HS-5 (cell line): Measurements from ENCODE around the gene ATP7B.

Source experiments
- DNase-seq: peaks from one replicate; pipeline ENCODE4 v3.0.0-alpha.2; 2012; ENCODE audit warnings: low read depth

ATP7B gene

DNA sequence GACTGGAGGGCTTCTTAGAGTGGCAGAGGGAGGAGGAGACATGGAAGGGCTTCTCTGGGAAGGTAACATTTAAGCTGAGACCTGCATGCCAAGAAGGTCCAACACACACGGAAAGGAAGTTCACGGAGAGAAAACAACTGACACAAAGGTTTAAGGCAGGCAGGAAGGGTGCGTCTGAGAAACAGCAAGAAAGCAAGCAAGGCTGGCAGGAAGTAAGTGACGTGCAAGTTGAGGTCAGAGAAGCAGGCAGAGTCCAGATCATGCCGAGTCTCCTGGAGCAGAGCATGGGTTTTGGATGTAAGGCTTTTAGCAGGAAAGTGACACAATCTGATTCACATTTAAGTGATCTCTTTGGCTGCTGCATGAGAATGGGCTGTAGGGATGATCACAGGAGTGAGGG lies 60.5 kb downstream of the ATP7B start:
- no peak for DNase-seq

DNA sequence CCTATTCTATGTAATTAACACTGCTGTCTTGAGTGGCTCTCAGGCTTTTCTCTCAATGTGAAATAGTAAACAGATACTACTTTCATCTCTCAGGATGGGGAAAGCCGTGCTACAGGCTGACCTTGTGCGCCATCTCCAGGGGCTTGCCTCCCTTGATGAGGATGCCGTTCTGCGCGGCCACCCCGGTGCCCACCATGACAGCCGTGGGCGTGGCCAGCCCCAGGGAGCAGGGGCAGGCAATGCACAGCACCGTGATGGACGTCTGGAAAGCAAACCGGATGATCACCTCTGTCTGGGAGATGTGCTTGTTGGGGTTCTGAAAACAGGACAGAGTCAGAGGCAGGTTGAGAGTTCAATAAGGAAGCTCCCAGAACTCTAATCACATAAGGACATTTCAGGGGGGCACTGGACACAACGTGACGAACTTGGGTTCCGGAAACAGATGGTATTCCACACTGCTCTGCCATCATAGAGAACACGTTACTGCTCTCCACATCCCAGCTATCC lies 65.0 kb downstream of the ATP7B start:
- DNase-seq: no peak

DNA sequence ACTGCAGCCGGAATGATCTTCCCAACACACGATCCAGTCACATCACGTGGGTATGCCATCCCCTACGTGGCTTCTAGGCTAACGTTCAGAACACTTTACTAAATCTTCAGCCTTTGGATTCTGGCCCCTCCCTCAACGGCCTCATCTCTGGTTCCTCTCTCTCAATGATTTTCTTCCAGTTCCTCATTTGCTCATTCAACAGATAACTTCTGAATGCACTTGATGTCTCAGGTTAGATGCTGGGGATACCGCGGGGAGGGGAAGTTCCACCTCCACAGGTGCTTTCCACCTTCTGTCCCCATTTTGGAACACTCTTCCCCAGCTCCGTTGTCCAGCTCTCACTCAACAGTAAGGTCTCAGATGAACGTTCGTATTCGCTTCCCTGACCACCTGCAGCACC lies 66.1 kb downstream of the ATP7B start:
- no peak for DNase-seq

DNA sequence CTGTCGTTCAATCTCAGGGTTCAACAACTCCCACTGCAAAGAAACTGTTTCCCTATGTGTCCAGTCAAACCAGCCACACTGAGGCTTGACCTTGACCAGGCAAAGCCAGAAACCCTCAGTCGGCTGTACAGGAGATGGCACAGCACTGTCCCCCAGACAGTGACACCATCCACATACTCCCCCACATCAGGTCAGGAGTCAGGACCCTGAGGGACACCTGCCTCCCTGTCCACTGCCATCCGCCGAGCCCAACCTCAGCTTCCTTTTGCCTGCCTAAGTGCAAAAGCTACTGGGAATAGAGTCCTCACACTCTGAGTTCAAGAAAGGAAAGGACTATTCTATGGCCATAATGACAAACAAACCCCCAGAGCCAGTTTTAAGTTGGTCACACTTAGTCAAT lies 66.8 kb downstream of the ATP7B start:
- no peak for DNase-seq

DNA sequence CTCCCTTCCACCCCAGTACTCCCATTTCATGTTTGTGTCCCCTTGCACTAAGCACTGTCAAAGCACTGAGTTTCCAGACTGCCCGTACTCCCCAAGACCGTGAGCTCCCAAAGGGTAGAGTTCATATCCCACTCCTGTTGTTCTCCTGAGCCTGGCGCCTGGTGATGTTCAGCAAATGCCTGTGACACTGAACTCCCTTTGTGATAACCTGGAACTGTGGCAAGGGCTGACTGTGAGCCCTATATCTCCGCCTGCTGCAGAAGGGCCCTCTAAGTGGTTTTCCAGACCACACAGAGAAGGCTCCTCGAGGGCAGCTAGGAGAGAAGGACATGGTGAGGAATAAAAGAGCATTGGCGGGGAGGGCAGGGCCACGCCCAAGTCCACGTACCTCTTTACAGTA lies 67.5 kb downstream of the ATP7B start:
- no peak for DNase-seq

DNA sequence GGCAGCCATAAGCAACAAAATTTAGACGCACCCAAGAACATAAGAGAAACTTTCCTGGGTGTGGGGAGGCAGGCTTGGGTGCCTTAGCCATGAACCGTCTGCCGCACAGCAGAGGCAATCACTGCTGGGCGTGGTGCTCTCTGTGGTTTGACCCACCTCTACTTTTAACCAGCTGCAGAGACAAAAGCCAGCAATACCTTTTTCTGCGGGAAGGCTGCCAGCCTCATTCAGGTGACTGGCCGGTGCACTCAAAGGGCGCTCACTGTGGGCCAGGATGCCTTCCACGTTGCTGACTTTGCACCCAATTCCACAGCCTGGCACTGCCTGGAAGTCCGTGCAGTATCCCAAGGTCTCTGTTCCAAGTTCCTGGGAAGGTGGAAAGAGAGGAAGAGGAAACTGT lies 69.1 kb downstream of the ATP7B start:
- DNase-seq: no peak

DNA sequence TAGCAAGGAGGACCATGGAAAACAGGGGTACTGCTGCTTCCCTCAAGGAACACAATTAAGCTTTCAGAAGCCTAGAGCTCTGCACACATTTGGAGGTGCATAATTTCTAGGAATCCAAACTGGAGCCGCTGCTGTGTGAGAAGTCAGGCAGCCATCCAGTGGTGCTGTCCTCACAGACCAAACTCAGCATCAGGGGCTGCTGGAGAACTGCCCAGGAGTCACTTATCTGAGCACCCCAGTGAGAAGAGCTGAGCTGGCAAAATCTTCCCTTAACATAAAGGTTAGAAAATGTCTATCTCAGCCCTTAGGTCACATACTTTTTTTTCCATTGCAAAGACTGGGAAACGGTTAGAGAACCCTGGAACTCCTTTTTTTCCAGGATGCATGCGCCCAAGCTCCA lies 72.8 kb downstream of the ATP7B start:
- no peak for DNase-seq

DNA sequence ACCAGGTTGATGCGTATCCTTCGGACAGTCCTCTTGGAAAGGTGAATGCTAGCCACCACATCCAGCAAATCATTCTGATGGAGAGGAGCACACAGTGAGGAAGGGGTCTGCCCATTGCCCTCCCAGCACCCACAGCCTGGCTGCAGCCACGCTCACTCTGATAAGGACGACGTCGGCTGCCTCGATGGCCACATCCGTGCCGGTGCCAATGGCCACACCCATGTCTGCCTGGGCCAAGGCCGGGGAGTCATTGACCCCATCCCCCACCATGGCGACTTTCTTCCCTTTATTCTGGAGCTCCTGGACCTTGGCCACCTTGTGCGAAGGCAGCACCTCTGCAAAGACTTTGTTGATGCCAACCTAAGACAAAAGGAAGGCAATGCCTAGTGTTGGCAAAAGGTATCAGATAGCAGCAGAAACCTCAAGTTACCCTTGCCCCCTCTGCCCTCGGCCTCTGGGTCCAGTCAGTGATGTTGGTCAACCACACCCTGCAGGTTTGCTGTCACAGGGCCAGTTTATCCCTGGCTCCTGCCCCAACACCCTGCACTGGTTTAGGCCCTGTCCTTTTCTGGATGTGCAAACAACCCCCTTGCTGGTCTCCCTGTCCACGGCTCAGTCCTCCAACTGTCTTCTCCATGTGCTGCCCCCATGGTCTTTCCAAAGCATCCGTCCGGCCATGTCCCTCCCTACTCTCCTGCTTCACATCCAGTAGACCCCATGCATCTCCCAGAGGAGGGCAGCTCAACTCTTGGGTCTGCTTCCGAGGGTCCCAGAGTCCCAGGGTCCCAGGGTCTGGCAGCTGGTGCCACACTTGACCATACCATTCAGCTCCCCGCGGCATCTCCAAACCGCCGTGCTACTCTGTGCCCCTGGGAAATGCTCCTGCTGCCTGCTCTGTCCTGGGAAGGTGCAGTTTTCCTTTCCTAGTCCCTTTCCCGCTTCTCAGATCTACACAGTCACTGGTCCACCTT lies 73.6 kb downstream of the ATP7B start:
- no peak for DNase-seq

DNA sequence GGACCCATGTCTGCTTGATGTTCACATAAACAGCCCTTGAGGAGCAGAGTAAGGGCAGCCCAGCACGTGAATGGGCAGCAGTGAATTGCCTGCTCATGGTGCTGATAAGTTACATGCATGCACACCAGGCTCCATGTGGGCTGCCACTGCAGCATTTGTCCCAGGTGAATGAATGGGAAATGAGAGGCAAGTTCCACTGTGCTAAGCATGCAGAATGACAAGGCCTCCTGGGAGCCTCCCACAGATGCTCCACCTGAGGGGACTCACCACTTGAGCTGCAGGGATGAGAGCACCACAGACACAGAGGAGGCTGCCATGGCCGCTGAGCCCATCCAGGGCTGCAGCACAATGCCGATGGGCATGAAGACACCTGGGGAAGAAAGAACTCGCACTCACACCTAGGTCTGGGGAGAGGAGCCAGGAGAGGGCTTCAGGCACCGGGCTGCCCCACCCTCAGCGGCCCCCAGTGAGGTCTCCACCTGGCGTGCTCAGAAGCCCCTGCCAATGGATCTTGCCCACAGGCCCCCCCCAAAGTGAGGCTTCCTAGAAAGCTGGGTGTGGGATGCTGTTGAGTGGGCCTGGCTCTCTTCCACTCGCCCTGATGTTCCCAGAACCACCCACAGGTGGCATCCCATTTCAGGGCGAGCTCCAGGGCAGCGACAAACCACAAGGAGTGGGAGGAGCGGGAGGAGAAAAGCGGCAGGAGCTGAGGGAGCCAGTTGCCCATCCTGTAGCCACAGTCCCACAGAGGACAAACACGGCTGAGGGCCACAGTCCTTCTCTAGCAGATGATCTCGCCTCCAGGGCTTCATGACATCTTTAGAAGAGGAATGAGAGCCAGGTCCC lies 75.7 kb downstream of the ATP7B start:
- no peak for DNase-seq

DNA sequence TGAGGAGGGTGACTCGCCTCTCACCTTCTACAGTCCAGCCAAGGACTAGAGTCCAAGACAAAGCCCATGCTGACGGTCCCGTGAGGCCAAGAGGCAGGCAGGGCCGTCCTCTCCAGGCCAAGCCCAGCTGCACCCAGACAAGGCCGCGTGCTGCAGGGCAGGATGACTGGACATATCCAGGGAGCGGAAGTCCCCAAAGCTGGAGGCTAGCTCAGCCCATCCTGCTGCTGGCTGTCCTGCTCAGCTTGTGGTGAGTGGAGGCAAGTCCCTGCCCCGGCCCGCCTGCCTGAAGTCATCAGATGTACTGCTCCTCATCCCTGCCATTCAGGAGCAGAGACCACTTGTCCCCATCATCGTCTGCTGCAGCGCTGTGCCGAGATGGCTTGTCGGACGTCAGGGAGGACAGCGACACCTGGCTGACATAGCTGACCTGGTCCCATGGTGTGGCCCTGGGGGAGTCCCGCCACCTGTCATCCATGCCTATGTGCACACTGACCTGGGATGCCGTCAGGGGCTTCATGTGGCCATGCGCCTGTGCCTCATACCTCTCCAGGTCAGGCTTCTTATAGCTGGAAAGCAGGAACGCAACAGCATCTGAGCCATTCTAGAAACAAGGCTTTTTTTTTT lies 76.7 kb downstream of the ATP7B start:
- DNase-seq: no peak

DNA sequence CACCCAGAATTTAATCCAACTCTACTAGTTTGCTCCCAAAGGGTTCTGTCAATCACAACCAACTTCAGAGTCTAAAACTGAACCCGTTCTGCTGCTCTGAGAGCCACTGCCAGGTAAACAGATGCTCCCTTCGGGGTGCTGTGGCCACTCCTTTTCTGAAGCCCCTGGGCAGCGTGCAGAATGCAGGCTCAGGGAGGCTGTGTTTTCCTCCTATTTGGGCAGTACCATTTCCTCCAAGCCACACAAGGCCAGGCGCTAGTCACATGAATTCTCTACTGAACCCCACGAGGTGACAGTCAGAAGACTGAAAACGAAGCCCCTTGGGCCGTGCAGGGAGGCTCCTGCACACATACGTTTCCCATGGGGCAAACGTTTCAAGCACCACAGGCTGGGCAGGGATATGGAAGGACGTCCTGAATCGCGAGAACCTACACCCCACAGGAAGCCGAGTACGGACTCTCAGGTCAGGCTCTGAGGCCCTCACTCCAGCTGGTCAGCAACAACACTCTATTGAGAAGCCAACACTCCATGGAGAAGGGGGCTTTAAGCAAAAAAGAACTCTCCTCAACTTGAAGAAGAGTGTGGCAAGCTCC lies 77.7 kb downstream of the ATP7B start:
- no peak for DNase-seq

DNA sequence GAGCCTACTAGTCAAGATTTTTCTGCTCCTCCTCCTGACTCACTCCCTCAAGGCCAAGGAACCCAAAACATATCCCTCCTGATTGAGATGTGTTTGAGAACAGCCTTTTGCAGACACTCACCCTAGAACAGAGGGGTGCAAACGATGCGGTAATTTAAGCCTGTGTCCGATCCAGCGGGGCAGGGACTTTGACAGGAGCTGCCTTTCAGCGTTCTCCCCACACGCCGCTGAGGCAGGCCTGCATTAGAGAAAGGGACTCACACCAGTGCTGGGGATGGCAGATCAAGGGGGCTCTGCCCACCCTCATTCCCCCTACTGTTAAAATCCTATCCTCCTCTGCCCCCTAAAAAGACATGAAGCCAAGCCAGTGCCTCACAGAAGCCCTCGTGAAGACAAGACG lies 79.0 kb downstream of the ATP7B start:
- DNase-seq: no peak

DNA sequence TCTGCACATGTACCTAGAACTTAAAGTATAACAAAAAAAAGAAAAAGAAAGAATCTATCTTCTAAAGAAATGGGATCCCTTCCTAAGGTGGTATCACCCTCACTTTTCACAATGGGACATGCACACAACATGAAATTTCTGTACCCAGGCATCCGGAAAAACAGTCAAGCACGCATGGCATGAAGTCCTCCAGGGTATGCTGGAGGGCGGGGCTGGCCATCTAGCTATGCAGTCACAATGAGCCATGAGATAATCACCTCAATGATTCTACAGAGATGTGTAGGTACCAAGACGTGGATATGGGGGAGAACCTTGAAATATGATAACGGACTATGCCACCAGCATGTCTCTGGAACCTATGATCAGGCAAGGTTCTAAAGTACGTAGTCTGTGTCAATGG lies 79.6 kb downstream of the ATP7B start:
- no peak for DNase-seq

DNA sequence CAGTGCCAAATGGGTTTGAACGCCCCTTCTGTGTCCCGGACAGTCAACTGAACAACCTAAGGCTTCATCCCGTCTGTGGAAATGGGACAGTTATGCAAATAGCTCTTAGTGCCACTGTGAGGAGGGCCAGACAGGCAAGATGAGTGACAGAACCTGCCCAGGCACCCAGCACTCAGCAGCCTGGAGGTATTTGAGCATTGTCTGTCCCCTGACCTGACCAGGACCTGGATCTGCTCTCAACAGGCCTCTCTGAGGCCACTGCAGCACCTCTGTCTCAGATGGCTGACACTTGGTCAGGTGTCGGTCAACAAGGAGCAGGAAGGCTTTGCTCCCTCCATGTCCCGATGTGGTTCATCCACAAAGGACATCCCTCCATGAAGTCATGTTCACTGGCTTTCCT lies 81.6 kb downstream of the ATP7B start:
- DNase-seq: no peak

DNA sequence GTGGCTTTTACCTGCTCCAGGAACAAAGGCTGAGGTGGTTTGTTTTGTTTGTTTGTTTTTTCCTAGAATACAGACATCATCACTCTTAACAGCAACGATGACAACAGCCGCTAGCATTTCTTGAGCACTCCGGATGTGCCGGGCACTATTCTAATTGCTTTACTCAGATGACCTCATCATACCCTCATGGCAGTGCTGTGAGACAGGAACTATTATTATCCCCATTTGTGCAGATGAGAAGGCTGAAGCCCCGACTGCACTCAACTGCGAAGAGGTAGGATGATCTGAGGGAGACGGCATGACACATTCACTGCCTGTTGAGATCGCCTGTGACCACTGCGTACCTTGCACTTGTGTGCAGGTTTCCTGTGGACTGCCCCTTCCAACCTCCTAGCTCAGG lies 83.0 kb downstream of the ATP7B start:
- no peak for DNase-seq

DNA sequence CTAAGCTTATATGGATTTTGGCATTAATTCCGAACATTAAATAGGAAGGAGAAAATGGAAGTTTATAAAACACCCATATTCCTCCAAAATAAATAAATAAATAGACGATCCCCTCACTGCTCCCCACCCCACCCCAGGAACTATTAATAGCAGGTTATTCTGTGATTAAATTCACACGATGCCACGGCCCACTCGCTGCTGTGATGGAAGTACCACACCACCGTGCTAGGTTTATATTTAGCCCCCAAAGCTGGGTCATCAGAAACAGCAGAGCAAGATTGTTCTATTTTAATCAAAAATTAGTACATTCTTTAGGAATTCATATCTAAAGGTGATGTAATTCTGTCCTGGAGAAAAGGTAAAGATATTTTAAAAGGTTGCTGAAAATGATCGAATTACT lies 84.1 kb downstream of the ATP7B start:
- DNase-seq: no peak

DNA sequence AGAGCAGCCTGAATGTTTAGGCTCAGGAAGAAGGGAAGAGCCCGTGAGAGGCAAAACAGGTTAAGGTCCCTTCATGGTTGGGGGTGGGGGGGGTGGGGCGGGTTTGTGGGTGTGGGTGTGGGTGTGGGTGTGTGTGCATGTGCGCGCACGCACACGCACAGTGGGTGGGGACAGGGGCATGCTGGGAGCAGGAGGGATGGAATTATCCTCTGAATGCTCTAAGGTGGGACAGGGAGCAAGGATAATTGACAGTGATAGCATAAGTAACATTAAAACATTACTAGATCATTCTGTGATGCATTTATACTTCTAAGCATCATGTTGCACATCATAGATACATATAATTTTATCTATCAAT lies 84.7 kb downstream of the ATP7B start:
- no peak for DNase-seq

DNA sequence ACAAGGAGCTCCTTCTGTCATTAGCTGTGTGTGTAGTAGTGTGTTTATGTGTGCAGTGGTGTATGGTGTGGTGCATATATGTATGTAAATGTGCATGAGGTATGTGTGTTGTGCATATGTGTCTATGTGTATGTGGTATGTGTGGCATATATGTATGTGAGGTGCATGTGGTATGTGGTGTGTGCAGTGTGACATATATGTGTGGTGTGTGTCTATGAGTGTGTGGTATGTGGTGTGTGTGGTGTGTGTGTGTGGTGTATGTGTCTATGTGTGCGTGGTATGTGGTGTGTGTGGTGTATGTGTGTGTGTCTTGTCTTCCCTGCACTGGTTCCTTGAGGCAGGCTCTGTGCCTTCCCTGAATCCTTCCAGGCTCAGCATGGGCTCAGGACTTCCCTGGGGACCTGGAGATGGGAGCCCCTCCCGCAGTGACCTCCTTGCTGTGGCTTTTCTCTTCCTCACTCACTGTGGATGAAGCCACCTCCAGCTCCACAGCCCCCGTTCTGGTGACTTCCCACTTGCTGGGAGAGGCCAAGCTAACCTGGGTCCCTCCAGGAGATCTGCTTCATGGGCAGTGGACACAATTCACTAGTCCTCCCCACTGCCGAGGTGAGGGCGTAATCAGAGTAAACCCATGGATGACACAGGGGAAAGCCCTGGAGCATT lies 85.3 kb downstream of the ATP7B start:
- no peak for DNase-seq

DNA sequence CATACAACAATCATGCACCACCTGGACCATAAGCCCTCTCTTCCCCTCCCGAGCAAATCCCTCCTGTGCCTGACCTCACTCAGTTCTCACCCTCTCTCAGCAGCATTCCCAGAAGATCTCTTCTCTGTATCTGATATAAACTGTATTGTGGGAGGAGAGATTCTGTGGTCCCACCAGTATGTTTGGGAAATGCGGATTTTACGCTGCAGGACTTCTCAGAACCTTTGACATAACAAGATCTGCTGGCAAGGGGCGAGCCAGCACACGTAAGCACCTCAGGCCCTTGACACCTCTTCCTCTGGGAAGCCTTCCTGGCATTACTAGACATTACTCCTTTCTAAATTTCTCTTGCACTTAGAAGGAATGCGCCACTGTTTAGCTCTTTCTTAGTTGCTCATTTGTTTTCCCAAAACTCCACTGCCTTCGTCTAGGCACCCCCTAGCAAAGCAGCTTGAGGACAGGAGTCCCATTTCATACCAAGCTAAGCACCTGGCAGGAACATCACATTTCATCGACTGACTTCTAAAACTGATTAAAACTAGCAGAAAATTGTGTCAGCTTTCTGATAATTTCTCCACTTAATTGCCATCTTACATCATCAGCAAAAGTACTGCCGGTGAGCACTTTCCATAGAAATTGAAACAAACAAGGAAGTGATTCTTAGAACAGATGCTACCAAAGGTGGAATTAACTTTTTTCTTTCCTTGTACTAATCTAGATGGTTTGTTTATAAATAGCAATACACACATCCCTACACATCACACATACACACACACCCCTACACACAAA lies 86.3 kb downstream of the ATP7B start:
- no peak for DNase-seq

DNA sequence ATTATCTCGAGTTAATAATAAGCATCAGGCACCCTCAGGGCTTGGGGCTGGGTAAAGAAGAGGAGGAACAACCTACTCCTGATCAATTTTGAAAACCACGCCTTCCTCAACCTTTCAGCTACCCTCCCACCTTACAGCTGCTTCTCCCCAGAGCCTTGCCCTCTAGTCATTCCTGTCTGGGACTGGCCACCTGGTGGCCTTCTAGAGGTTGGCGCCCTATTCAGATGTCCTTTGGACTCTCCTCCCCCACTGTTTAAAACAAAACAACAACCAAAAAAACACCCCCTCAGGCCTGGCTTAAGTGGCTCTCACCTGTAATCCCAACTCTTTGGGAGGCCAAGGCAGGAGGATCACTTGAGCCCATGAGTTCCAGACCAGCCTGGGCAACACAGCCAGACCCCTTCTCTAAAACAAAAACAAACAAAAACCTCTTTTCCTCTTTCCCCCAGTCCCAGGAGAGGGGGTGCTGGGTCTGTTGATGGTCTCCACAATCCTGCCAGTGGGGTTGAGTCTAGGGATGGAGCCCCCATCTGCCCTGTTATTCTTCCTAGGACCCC lies 87.2 kb downstream of the ATP7B start:
- no peak for DNase-seq
